Measurements from ENCODE around the gene TAX1BP3. TPM values are rescaled to one million over a fixed set of nuclear protein-coding genes. Genes with fewer than 3 reads are reported as not detected.

Gene TAX1BP3
- total RNA-seq, 1 experiment from 2014 or later = 147 TPM

DNA sequence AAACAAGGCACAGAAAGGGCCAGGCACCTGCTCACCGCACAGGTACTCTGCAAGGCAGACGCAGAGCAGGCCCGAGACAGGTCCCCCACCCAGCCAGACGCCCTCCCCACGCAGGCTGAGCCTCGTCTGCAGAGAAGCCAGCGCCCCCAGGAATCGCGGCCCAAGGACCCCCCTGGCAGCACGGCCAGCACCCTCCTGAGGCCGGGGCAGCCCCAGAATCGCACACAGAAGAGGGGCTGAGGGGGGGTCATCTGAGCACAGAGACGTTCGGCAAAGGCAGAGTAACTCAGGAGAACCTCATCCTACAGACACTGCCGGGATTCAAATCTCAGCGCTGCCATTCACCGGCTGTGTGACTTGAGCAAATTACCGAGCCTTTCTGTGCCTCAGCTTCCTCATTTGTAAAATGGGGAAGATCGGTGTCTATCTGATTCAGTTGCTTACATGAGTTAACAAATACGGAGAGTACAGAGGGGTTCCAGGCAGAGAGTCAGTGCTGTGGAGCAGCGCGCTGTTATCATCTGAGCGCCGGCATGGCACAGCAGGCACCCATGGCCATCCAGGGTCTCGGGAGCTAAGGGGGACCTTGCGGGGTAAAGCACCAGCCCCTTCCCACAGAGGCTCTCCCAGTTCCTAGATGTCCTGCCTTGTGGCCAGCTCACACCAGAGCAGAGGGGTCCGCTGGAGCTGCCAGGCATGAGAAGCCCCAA lies 10.6 kb upstream of the TAX1BP3 start:
- BruUV-seq (replicated peaks) = no TSS peak
- no peaks in the 10 kb centered on the region for H3K36me3 ChIP-seq (ENCODE audit: low read depth)
- POLR2A ChIA-PET (ENCODE audit: unreplicated experiment) = no interaction called here
- H3K9me2 ChIP-seq (ENCODE audit: insufficient read depth) = no peaks in the 10 kb centered on the region
- no peaks in the 10 kb centered on the region for H3K4me1 ChIP-seq (replicated peaks; ENCODE audit: insufficient read depth)
- no peak overlapping the region for H3K4me3 ChIP-seq
- no peaks in the 10 kb centered on the region; the same call in none of the 2 replicates for H4K20me1 ChIP-seq (ENCODE audit: insufficient read depth)
- H3K27ac ChIP-seq = no peak overlapping the region
- H3K9me3 ChIP-seq (ENCODE audit: insufficient read depth, low read depth) = no peaks in the 10 kb centered on the region
- peaks cover 11% of the 10 kb centered on the region; the same call in 1 of the 2 replicates for H3F3A ChIP-seq (ENCODE audit: insufficient read depth, low read depth)
- intact Hi-C loops (cut with micrococcal nuclease; ENCODE audit: unreplicated experiment) = no loop called here
- no peak for TF ChIP-seq EZH2 (IDR thresholded peaks at IDR 0.05; ENCODE audit: low read depth)
- TF ChIP-seq, protein P1, sequence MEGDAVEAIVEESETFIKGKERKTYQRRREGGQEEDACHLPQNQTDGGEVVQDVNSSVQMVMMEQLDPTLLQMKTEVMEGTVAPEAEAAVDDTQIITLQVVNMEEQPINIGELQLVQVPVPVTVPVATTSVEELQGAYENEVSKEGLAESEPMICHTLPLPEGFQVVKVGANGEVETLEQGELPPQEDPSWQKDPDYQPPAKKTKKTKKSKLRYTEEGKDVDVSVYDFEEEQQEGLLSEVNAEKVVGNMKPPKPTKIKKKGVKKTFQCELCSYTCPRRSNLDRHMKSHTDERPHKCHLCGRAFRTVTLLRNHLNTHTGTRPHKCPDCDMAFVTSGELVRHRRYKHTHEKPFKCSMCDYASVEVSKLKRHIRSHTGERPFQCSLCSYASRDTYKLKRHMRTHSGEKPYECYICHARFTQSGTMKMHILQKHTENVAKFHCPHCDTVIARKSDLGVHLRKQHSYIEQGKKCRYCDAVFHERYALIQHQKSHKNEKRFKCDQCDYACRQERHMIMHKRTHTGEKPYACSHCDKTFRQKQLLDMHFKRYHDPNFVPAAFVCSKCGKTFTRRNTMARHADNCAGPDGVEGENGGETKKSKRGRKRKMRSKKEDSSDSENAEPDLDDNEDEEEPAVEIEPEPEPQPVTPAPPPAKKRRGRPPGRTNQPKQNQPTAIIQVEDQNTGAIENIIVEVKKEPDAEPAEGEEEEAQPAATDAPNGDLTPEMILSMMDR (conservative IDR thresholded peaks at IDR 0.05) = no peak
- H2AFZ ChIP-seq = no peak overlapping the region
- DNase-seq = no peak
- no peaks in the 10 kb centered on the region for H3K27me3 ChIP-seq (ENCODE audit: insufficient read depth, low read depth)
- CTCF ChIA-PET = no interaction called here
- no peaks in the 10 kb centered on the region for H3K79me2 ChIP-seq (ENCODE audit: low read depth)
- H3K4me2 ChIP-seq = no peak overlapping the region

DNA sequence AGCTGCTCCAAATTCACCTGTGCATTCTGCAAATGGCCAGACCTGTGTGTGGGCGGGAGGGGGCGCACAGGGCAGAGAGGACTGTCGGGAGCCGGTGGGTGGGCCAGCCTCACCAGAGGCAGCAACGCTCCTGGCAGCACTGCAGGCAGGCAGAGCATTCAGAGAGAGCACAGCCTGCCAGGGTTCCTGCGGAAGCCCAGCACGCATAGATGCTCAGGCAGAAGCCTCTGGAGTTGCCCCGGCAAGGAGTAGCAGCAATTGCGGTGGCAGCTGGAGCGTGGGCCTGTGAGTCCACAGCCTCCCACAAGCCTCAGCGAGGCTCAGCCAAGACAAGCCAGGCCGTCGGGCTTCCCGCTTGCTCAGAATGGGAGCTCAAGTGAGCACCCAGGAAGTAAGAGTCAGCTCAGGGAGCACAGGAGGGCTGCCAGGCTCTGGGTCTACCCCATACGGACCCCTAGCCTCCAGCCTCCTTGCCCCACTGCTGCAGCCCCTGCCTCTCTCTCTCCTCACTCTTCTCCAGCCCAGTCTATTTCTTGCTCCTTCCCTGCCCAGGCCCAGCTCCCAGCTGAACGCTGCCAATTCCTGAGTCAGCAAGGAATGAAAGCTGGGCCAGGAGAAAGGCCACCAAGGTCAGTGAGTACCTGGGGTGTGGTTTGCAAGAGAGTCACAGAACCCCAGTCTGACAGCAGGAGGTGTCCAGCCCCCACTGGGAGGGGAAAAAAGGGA lies 9.9 kb upstream of the TAX1BP3 start:
- H3K4me2 ChIP-seq = no peak overlapping the region
- no peak overlapping the region for H3K27ac ChIP-seq
- no peak for TF ChIP-seq EZH2 (IDR thresholded peaks at IDR 0.05; ENCODE audit: low read depth)
- H3K4me3 ChIP-seq = no peak overlapping the region
- ChIA-PET CTCF (no interaction called here), POLR2A (ENCODE audit: unreplicated experiment) (no interaction called here)
- BruUV-seq (replicated peaks) = no TSS peak
- H4K20me1 ChIP-seq (ENCODE audit: insufficient read depth) = no peaks in the 10 kb centered on the region; the same call in none of the 2 replicates
- intact Hi-C loops (cut with micrococcal nuclease; ENCODE audit: unreplicated experiment) = no loop called here
- no peaks in the 10 kb centered on the region for H3K27me3 ChIP-seq (ENCODE audit: insufficient read depth, low read depth)
- no peak overlapping the region for H2AFZ ChIP-seq
- no peak for DNase-seq
- H3K36me3 ChIP-seq (ENCODE audit: low read depth) = no peaks in the 10 kb centered on the region
- no peaks in the 10 kb centered on the region for H3K9me2 ChIP-seq (ENCODE audit: insufficient read depth)
- H3F3A ChIP-seq (ENCODE audit: insufficient read depth, low read depth) = peaks cover 11% of the 10 kb centered on the region; the same call in 1 of the 2 replicates
- no peaks in the 10 kb centered on the region for H3K9me3 ChIP-seq (ENCODE audit: insufficient read depth, low read depth)
- no peaks in the 10 kb centered on the region for H3K4me1 ChIP-seq (replicated peaks; ENCODE audit: insufficient read depth)
- no peaks in the 10 kb centered on the region for H3K79me2 ChIP-seq (ENCODE audit: low read depth)

DNA sequence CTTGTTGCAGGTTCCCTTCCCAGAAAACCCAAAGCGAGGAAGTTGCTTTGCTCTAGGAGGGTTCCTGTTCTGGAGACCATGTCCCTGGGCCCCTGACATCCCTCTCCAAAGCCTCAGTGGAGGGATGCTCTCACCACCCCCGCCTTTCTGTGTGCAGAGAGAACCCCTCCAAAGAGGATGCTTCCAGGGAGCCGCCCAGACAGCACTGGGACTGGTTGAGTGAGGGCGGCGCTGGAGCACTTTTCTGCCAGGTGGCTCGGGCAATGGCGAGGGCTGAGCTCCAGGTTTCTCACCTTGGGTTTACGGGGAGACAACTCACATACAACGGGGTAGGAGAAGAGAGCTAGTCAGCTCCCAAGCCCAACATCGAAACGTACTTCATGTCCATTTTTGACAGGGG lies 7.5 kb upstream of the TAX1BP3 start:
- POLR2A ChIA-PET (ENCODE audit: unreplicated experiment) = no interaction called here
- intact Hi-C loops (cut with micrococcal nuclease; ENCODE audit: unreplicated experiment) = no loop called here

More for the DNA sequence above, 7.5 kb upstream of the TAX1BP3 start:
- TF ChIP-seq EZH2 (IDR thresholded peaks at IDR 0.05; ENCODE audit: low read depth) = no peak
- TF ChIP-seq, protein P1 (conservative IDR thresholded peaks at IDR 0.05) = no peak
- BruUV-seq (replicated peaks) = no TSS peak
- Histone ChIP-seq H4K20me1 (ENCODE audit: insufficient read depth) (no peaks in the 10 kb centered on the region; the same call in none of the 2 replicates), H3K79me2 (ENCODE audit: low read depth) (peaks cover 9% of the 10 kb centered on the region; the same call in 1 of the 2 replicates), H3K9me3 (ENCODE audit: insufficient read depth, low read depth) (no peaks in the 10 kb centered on the region), H3K27me3 (ENCODE audit: insufficient read depth, low read depth) (no peaks in the 10 kb centered on the region), H3K36me3 (ENCODE audit: low read depth) (no peaks in the 10 kb centered on the region), H3K9me2 (ENCODE audit: insufficient read depth) (no peaks in the 10 kb centered on the region), H3F3A (ENCODE audit: insufficient read depth, low read depth) (peaks cover 24% of the 10 kb centered on the region), H3K4me2 (no peak overlapping the region), H3K27ac (no peak overlapping the region), H2AFZ (no peak overlapping the region), H3K4me3 (no peak overlapping the region), H3K4me1 (replicated peaks; ENCODE audit: insufficient read depth) (no peaks in the 10 kb centered on the region)
- CTCF ChIA-PET = no interaction called here
- DNase-seq = no peak

All from PC-9 (cell line).